OCI-LY3 (cell line): Measurements from ENCODE around the gene HOXC11.

ENCODE experiments used
- H2AFZ ChIP-seq: fragments of 200-600, 300-600 bp; shearing (Covaris generic); 2 replicates; pipeline ENCODE4 v1.6.0; 2014; ENCODE audit warnings: antibody characterized with exemption, low read depth, low read length
- H3K27ac ChIP-seq: fragments of 200-600, 300-600 bp; sonication (generic); 2 replicates; pipeline ENCODE4 v1.5.1; 2014; ENCODE audit warnings: mild to moderate bottlenecking, low read length, moderate library complexity, mixed read lengths
- H3K27me3 ChIP-seq: fragments of 200-600, 300-600 bp; sonication (generic); 2 replicates; pipeline ENCODE4 v1.6.1; 2014; ENCODE audit warnings: low read depth, low read length, mixed read lengths
- H3K36me3 ChIP-seq: fragments of 200-600, 300-600 bp; sonication (generic); replicated peaks from 2 replicates; pipeline ENCODE3; 2014; ENCODE audit warnings: low read depth, low read length, mixed read lengths
- H3K4me1 ChIP-seq: fragments of 300-600, 200-600 bp; sonication (generic); 2 replicates; pipeline ENCODE4 v1.6.1; 2014; ENCODE audit warnings: low read length, mixed read lengths
- H3K4me2 ChIP-seq: fragments of 200-600, 300-600 bp; sonication (generic); 2 replicates; pipeline ENCODE4 v1.6.1; 2014; ENCODE audit warnings: low read length, mixed read lengths
- H3K4me3 ChIP-seq: fragments of 300-600, 200-600 bp; sonication (generic); 2 replicates; pipeline ENCODE4 v1.5.1; 2014; ENCODE audit warnings: antibody characterized with exemption, mild to moderate bottlenecking, low read length, moderate library complexity
- H3K79me2 ChIP-seq: fragments of 300-600, 200-600 bp; shearing (Covaris generic); 2 replicates; pipeline ENCODE4 v1.6.1; 2014; ENCODE audit warnings: mild to moderate bottlenecking, low read length, mixed read lengths
- H3K9ac ChIP-seq: fragments of 300-600, 200-600 bp; shearing (Covaris generic); 2 replicates; pipeline ENCODE4 v1.6.0; 2014; ENCODE audit warnings: mild to moderate bottlenecking, low read length, moderate library complexity
- H3K9me3 ChIP-seq: fragments of 200-600, 300-600 bp; shearing (Covaris generic); 2 replicates; pipeline ENCODE4 v1.6.1; 2014; ENCODE audit warnings: low read length, mixed read lengths; ENCODE audit not compliant: insufficient read depth
- H4K20me1 ChIP-seq: fragments of 200-600, 300-600 bp; sonication (generic); 2 replicates; pipeline ENCODE4 v1.6.1; 2016; ENCODE audit warnings: low read length, mixed read lengths; ENCODE audit not compliant: insufficient read depth
- CTCF ChIP-seq: fragments of 200-600, 300-600 bp; sonication (generic); IDR thresholded peaks from 2 replicates; pipeline ENCODE4 v1.5.1; 2014; ENCODE audit warnings: antibody characterized with exemption, low read length, low read depth
- EZH2phosphoT487 ChIP-seq: fragments of 200-600 bp; shearing (Covaris generic); IDR thresholded peaks from 2 replicates; pipeline ENCODE4 v1.6.1; 2018; ENCODE audit warnings: antibody characterized with exemption, mixed run types, low read depth

The HOXC11 gene

GRCh38 chr12:53960187-53961024 lies 12.5 kb upstream of the HOXC11 start:
- Histone ChIP-seq H4K20me1 (no peaks in the 10 kb centered on the region), H3K9ac (no peak overlapping the region), H3K36me3 (no peaks in the 10 kb centered on the region), H3K79me2 (no peaks in the 10 kb centered on the region), H3K9me3 (no peaks in the 10 kb centered on the region), H3K27me3 (peaks cover 17% of the 10 kb centered on the region), H3K4me3 (no peak overlapping the region), H3K27ac (no peak overlapping the region), H3K4me1 (peaks cover 23% of the 10 kb centered on the region), H2AFZ (no peak overlapping the region), H3K4me2 (no peak overlapping the region)
- no peak for TF ChIP-seq CTCF
- TF ChIP-seq EZH2phosphoT487: no peak

GRCh38 chr12:53961025-53961761 lies 11.7 kb upstream of the HOXC11 start:
- H3K9me3 ChIP-seq: no peaks in the 10 kb centered on the region
- no peak overlapping the region for H2AFZ ChIP-seq
- H3K79me2 ChIP-seq: no peaks in the 10 kb centered on the region
- H3K4me3 ChIP-seq: no peak overlapping the region
- H3K27me3 ChIP-seq: peaks cover 18% of the 10 kb centered on the region
- no peak overlapping the region for H3K27ac ChIP-seq
- peaks cover 21% of the 10 kb centered on the region for H3K4me1 ChIP-seq
- H4K20me1 ChIP-seq: no peaks in the 10 kb centered on the region
- no peak overlapping the region for H3K4me2 ChIP-seq
- H3K9ac ChIP-seq: no peak overlapping the region
- TF ChIP-seq CTCF (no peak), EZH2phosphoT487 (no peak)
- no peaks in the 10 kb centered on the region for H3K36me3 ChIP-seq

GRCh38 chr12:53963005-53963404 lies 9.9 kb upstream of the HOXC11 start:
- no peak overlapping the region for H3K4me3 ChIP-seq
- H3K27me3 ChIP-seq: peaks cover 17% of the 10 kb centered on the region
- peaks cover 3% of the 10 kb centered on the region; the same call in 1 of the 2 replicates for H3K4me1 ChIP-seq
- H2AFZ ChIP-seq: no peak overlapping the region
- no peaks in the 10 kb centered on the region for H3K36me3 ChIP-seq
- no peaks in the 10 kb centered on the region for H4K20me1 ChIP-seq
- H3K27ac ChIP-seq: no peak overlapping the region
- H3K9me3 ChIP-seq: no peaks in the 10 kb centered on the region
- H3K4me2 ChIP-seq: no peak overlapping the region
- H3K9ac ChIP-seq: no peak overlapping the region
- H3K79me2 ChIP-seq: no peaks in the 10 kb centered on the region
- TF ChIP-seq CTCF: no peak
- no peak for TF ChIP-seq EZH2phosphoT487
